EH (cell line): ENCODE data around the gene RNF212.

ENCODE experiments used
- DNase-seq: peaks from one replicate; pipeline ENCODE4 v3.0.0-alpha.2; 2015; ENCODE audit warnings: low read depth

The RNF212 gene

DNA sequence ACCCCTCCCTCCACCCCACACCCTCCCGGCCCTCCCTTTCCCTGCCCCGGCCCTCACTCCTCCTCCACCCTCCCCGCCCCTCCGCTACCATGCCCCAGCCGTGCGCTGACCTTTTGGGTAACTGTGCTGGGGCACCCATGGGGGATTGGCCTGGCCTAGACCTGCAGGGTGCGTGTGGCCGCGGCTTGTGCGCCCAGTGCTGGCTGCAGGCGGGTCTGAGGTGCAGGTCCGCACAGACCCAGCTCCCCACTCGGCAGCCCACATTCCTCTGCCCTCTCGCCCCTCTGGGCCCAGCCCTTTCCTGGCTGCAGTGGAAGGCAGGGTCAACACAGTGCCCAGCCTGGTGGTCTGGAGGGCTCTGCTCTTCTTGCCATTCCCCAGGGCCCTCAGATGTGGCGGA is 77.3 kb downstream of the RNF212 start:
- no peak for DNase-seq

DNA sequence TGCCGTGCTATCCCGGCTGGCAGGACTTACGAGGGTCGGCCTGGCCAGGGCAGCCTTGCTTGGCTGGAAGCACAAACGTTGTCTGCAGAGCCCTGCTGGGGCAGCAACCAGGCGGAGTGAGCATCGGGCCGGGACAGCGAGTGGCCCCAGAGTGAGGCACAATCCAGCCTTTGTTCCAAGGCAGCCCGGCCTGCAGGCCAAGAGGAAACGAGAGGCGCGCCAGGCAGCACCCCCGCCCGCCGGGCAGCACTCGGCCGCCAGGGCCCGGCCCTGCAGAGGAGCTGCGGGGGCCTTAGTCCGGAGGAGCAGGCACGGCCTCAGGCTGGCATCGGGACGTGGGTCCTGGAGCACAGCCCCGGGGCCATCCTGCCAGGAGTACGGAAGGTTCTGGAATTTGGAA is 77.9 kb downstream of the RNF212 start:
- DNase-seq: no peak

DNA sequence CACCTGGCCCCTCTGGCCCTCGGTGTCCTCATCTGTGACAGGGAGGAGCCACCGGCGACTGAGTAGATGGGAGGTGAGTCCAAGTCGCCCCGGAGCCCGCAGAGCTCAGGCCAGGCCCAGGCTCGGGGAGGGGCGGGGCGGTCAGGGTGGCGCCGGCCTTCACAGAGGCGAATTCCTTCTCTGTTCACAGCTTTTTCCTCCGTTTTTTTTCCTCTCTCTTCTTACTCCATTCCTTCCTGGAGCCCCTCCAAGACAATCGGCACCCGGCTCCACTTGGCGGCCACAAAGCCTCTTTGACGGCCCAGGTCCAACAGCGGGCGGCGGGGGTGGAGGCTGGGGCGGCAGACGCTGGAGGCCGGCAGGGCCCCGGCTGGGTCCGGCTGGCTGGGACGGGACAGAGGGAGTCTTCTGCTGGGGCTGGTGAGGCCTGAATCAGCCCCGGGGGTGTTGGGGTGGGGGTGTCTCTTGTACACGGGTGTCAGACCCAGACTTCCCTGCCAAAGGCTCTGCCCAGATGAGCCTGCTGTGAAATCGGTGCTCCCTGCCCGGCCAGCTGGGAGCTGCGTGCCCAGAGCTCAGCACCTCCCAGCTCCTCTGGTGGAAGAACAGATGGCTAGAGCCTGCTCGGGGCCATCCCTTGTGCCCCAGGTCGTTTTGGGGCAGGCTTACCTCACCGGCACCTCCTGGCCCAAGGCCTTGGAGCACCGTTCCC is 79.4 kb downstream of the RNF212 start:
- DNase-seq: peak; percentile 70

DNA sequence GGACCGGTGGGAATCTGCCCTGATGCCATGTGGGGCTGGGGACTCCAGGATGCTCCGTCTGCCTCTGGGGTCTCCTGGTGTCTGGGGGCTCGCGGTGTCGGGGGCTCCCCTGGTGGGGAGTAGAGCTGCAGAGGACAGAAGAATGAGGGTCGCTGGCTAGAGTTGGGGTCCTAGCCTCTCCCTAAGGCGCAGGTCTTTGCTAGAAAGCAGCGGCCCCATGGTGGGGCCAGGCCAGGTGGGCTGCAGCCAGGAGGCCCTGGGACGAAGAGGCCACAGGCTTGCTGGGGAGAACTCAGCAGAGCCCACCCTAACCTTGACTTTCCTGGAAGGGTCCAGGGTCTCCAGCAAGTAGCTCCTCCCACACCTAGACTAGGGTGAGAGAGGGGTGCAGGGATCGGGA is 80.5 kb downstream of the RNF212 start:
- no peak for DNase-seq

DNA sequence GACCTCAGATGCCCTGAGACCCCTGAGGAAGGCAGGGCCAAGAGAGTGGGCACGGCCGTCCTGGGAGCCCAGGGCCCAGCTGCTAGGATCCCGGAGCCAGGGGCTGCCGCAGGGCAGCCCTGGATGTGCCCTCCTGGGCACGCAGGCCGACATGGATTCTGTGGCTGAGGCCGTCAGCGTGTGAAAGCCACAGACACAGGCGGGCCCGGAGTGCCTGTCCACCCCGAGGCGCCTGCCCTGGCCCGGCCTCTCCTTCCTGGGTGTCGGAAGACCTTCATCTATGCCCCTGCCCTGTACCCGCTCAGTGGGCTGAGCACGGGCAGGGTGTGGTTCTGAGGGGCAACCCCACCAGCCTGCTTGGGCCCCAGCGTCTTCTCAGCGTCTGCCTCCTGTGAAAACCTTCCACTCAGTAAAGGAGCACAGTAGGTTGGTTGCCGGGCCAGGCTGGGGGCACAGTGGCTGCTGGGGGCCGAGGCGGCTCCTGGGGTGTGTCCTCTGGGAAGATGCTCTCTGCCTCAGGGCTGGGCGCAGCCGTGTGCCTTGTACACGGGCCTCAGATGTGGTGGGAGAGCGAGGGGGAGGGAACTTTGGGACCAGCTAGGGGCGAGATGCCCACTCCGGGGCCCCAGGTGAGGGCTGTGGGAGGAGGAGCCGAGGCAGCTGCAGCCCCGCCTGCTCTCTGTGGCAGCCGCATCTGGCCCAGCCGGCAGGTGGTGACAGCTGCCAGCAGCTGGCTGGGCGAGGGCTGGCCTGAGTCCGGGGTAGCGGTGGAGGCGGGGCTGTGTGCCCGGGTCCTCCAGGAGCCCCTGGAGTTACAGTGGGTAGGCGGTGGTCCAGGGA is 81.2 kb downstream of the RNF212 start:
- DNase-seq: no peak

GRCh38 chr4:1031346-1031745 is 82.0 kb downstream of the RNF212 start:
- DNase-seq: no peak

- DNase-seq: no peak
These were observed 82.8 kb downstream of the RNF212 start for GRCh38 chr4:1030559-1030958.

GRCh38 chr4:1030031-1030430 is 83.3 kb downstream of the RNF212 start:
- DNase-seq: no peak

DNA sequence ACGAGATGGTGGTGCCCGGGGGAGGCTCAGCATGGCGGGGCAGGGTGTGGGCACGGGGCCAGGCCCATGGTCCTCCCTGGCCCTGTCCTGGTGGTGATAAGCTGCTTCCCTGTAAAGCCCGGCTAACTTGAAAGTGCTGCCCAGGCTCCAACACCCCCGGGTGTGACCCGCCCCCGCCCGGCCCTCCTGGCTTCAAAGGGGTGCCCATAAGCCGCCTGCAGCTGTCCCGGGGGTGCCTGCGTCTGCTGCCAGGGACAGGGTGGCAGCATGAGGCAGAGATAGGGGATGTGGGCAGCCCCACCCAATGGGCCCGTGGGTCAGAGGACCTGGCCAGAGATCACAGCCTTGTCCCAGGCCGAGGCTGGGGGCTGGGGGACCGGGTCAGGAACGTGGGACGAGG is 83.8 kb downstream of the RNF212 start:
- DNase-seq: no peak

GRCh38 chr4:1028574-1029220 is 84.7 kb downstream of the RNF212 start:
- no peak for DNase-seq

- DNase-seq: no peak
These were observed 85.5 kb downstream of the RNF212 start for GRCh38 chr4:1027915-1028238.

DNA sequence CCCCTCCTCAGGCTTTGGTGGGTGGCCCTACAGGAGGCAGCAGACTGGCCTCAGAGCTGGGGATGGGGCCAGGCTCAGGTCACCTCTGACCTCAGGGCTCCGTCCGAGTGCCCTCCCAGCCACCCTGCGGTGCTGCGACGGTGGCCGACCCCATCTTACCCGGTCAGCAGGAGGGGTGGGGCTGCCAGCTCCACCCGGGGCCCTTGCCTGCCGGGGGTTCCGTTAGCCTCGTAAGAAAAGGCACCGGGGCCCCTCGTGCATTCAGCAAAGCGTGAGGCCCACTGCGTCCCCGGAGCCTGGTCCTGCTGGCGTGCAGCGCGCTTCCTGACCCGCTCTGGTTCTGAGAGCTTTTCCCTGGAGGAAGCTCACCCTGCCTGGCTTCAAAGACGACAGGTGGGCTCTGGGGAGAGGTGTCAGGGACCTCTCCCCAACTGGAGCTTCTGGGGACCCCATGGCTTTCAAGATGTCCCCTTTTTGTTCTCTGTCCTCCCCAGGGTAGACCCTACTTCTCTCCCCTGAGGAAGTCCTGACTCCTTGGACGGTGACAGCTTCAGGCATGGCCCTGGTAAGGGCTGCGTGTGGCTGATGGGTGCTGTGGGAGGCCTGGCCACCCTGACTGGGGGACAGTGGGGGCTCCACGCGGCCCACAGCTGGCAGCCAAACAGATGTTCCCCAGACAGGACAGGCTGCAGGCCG is 86.0 kb downstream of the RNF212 start:
- no peak for DNase-seq

- DNase-seq: peak; percentile 29
These were observed 87.2 kb downstream of the RNF212 start for GRCh38 chr4:1026115-1026514.

- DNase-seq: no peak
These were observed 88.3 kb downstream of the RNF212 start for GRCh38 chr4:1024882-1025545.

DNA sequence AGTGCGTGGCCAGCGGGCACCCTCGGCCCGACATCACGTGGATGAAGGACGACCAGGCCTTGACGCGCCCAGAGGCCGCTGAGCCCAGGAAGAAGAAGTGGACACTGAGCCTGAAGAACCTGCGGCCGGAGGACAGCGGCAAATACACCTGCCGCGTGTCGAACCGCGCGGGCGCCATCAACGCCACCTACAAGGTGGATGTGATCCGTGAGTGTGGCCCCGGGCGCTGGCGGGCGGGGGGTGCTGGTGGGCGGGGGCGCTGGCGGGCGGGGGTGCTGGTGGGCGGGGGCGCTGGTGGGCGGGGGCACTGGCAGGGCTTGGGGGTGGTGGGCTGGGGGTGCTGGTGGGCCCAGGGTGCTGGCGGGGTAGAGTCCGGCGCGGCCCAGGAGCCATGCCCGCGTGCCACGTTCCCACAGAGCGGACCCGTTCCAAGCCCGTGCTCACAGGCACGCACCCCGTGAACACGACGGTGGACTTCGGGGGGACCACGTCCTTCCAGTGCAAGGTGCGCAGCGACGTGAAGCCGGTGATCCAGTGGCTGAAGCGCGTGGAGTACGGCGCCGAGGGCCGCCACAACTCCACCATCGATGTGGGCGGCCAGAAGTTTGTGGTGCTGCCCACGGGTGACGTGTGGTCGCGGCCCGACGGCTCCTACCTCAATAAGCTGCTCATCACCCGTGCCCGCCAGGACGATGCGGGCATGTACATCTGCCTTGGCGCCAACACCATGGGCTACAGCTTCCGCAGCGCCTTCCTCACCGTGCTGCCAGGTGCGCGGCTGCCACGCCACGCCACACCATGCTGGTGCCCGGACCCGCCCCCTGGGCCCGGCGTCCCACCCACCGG is 89.2 kb downstream of the RNF212 start:
- DNase-seq: no peak

DNA sequence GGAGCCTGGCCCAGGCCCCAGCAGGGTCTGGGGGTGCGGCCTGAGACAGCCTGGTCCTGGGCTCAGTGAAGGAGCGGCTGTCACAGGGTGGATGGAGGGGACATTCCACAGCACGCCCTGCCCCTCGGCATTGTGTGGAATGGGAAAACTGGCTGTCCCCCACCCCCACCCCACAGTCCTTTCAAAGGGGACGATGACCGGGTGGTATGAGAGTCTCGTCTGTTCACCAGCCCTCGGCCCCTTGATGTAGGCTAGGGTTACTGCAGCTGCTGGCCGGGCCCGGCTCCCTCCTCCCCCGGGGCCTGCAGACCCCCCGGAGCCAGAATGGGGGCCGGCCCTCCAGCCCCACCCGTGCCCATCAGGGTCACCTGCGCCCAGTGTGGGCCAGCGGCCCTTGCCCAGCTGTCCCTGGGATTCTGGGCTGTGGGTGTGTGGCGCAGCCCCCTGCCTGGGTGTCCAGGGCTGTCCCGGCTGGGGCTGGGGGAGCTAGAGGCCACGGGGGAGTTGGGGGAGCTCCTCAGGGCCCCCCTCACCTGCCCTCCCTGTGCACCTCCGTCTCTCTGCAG is 90.2 kb downstream of the RNF212 start:
- no peak for DNase-seq

GRCh38 chr4:1022739-1023066 is 90.7 kb downstream of the RNF212 start:
- no peak for DNase-seq

DNA sequence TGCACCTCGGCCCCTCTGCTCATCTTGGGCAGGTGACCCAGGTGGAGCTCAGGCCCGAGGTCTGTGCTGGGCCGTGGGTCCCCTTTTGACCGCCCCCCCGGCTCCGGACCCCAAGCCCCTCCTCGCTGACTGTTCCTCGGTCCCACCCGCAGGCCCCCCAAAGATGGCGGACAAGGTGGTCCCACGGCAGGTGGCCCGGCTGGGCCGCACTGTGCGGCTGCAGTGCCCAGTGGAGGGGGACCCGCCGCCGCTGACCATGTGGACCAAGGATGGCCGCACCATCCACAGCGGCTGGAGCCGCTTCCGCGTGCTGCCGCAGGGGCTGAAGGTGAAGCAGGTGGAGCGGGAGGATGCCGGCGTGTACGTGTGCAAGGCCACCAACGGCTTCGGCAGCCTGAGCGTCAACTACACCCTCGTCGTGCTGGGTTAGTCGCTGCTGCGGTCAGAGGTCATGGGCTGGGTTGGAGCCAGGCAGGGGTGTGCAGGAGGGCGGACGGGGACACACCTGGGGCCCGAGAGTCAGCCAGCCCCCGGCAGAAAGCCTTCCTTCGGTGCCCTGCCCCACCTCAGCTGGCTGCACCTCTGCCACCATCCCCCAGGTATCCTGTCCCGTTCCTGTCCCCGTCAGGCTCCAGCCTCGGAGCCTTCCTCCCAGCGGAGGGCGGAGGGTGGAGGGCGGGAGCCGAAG is 91.2 kb downstream of the RNF212 start:
- DNase-seq: no peak
